Measurements from ENCODE around the gene KIF4B. TPM values are rescaled to one million over a fixed set of nuclear protein-coding genes. Genes with fewer than 3 reads are reported as not detected.
A peak's percentile ranks its signal among the peaks of the same experiment; 100 is the strongest.

KIF4B gene
- total RNA-seq, 6 donors from 2014 or later: 0.07 to 0.30 (median 0.12) TPM; not detected in 2

- Histone ChIP-seq H3K27ac (no peak overlapping the region), H3K4me3 (no peak overlapping the region), H3K4me1 (no peaks in the 10 kb centered on the region), H3K36me3 (no peaks in the 10 kb centered on the region), H3K27me3 (no peaks in the 10 kb centered on the region), H3K9me3 (no peaks in the 10 kb centered on the region)
- DNase-seq (no peak), ATAC-seq (ENCODE audit: low FRiP score in 2 of 2) (no peak)
- TF ChIP-seq POLR2A (IDR thresholded peaks at IDR 0.05) (no peak), EP300 (IDR thresholded peaks at IDR 0.05) (no peak)
- 73 to 84% methylated on average over 8 of the region's 8 CpGs for WGBS, 2 donors
Observed at GRCh38 chr5:155056644-155057269, 43.2 kb downstream of the KIF4B start.

GRCh38 chr5:155057626-155058025 lies 44.1 kb downstream of the KIF4B start:
- 100% methylated on average over 1 of the region's 1 CpG for WGBS, 2 donors
- Histone ChIP-seq H3K36me3 (no peaks in the 10 kb centered on the region), H3K27ac (no peak overlapping the region), H3K4me3 (no peak overlapping the region), H3K27me3 (no peaks in the 10 kb centered on the region), H3K4me1 (no peaks in the 10 kb centered on the region), H3K9me3 (no peaks in the 10 kb centered on the region)
- ATAC-seq (ENCODE audit: low FRiP score in 2 of 2): no peak
- TF ChIP-seq POLR2A (IDR thresholded peaks at IDR 0.05) (no peak), EP300 (IDR thresholded peaks at IDR 0.05) (no peak), POLR2AphosphoS5 (IDR thresholded peaks at IDR 0.05) (no peak)
- TF ChIP-seq, protein P1, sequence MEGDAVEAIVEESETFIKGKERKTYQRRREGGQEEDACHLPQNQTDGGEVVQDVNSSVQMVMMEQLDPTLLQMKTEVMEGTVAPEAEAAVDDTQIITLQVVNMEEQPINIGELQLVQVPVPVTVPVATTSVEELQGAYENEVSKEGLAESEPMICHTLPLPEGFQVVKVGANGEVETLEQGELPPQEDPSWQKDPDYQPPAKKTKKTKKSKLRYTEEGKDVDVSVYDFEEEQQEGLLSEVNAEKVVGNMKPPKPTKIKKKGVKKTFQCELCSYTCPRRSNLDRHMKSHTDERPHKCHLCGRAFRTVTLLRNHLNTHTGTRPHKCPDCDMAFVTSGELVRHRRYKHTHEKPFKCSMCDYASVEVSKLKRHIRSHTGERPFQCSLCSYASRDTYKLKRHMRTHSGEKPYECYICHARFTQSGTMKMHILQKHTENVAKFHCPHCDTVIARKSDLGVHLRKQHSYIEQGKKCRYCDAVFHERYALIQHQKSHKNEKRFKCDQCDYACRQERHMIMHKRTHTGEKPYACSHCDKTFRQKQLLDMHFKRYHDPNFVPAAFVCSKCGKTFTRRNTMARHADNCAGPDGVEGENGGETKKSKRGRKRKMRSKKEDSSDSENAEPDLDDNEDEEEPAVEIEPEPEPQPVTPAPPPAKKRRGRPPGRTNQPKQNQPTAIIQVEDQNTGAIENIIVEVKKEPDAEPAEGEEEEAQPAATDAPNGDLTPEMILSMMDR (IDR thresholded peaks at IDR 0.05): no peak
- no peak for DNase-seq

DNA sequence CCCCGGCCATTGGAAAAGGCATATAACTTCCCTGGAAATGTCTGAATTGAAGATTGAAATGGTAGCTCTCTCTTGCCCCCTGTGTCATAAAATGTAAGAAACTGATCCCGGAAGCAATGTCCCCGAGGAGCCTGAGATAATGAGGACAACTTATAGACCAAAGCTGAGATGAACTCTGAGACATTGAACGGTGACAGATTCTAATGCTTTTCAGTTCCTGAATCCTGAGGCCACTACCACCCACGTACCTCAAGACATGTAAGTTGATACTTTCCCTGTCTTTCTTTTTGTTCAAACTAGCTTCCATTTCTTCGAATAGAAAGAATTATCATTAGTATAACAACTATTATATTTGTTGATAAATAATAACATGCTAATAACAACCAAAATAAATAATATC lies 51.0 kb downstream of the KIF4B start:
- H3K9me3 ChIP-seq: no peaks in the 10 kb centered on the region
- DNase-seq (no peak), ATAC-seq (ENCODE audit: low FRiP score in 2 of 2) (no peak)
- H3K4me3 ChIP-seq: no peak overlapping the region
- H3K27ac ChIP-seq: no peak overlapping the region
- H3K27me3 ChIP-seq: no peaks in the 10 kb centered on the region
- TF ChIP-seq, protein P1 (IDR thresholded peaks at IDR 0.05): no peak
- TF ChIP-seq POLR2AphosphoS5 (IDR thresholded peaks at IDR 0.05): no peak
- TF ChIP-seq POLR2A (IDR thresholded peaks at IDR 0.05): no peak
- TF ChIP-seq EP300 (IDR thresholded peaks at IDR 0.05): no peak
- no peaks in the 10 kb centered on the region for H3K4me1 ChIP-seq
- no peaks in the 10 kb centered on the region for H3K36me3 ChIP-seq
- 72% methylated on average over 6 of the region's 6 CpGs for WGBS, 2 donors

- DNase-seq: no peak
- 88 to 94% methylated on average over 9 of the region's 9 CpGs for WGBS, 2 donors
- TF ChIP-seq, protein P1 (IDR thresholded peaks at IDR 0.05): no peak
- TF ChIP-seq POLR2AphosphoS5 (IDR thresholded peaks at IDR 0.05) (no peak), POLR2A (IDR thresholded peaks at IDR 0.05) (no peak), EP300 (IDR thresholded peaks at IDR 0.05) (no peak)
- Histone ChIP-seq H3K27me3 (no peaks in the 10 kb centered on the region), H3K9me3 (no peaks in the 10 kb centered on the region), H3K4me3 (no peak overlapping the region), H3K36me3 (no peaks in the 10 kb centered on the region), H3K27ac (no peak overlapping the region), H3K4me1 (no peaks in the 10 kb centered on the region)
- ATAC-seq (ENCODE audit: low FRiP score in 2 of 2): peak; percentile 24 to 65
Observed at GRCh38 chr5:155066886-155067595, 53.5 kb downstream of the KIF4B start.

Other genes with a start within 250 kb of the KIF4B start
- 100 to 1,000 TPM in 1 of 6 donors, 10 to 100 TPM in 5; 41.7 to 147 (median 60.2) TPM for gene FAXDC2, start 163.2 kb upstream of the KIF4B start, total RNA-seq
- gene CNOT8, start 155.1 kb upstream of the KIF4B start, total RNA-seq: 100 to 1,000 TPM in 1 of 6 donors, 10 to 100 TPM in 5; 54.5 to 189 (median 87.6) TPM
- 10 to 100 TPM in 5 of 6 donors, 1 to 10 TPM in 1; 6.5 to 15.6 (median 14.9) TPM for gene GEMIN5, start 75.5 kb upstream of the KIF4B start, total RNA-seq
- gene MRPL22, start 72.7 kb upstream of the KIF4B start, total RNA-seq: 10 to 100 TPM in 5 of 6 donors, 1 to 10 TPM in 1; 7.3 to 34.0 (median 30.3) TPM